TTC549 (cell line): ENCODE results near the gene TTLL11.

Experiments
- FAIRE-seq: peaks from 2 replicates; lab custom pipeline; 2012; peaks lifted over from hg19 to GRCh38; lab: Jason Lieb, UNC

TTLL11 gene

GRCh38 chr9:121783111-121783510 is 310.0 kb downstream of the TTLL11 start:
- FAIRE-seq, result no peak

- no peak for FAIRE-seq
These were observed 310.5 kb downstream of the TTLL11 start for GRCh38 chr9:121782514-121783110.

- no peak for FAIRE-seq
These were observed 311.2 kb downstream of the TTLL11 start for GRCh38 chr9:121781701-121782464.

- FAIRE-seq, result no peak
These were observed 312.0 kb downstream of the TTLL11 start for GRCh38 chr9:121781145-121781548.

GRCh38 chr9:121780177-121781040 is 312.7 kb downstream of the TTLL11 start:
- FAIRE-seq, result no peak

GRCh38 chr9:121779381-121780117 is 313.6 kb downstream of the TTLL11 start:
- no peak for FAIRE-seq

- FAIRE-seq, result no peak
These were observed 314.6 kb downstream of the TTLL11 start for GRCh38 chr9:121778252-121779225.

GRCh38 chr9:121776739-121777637 is 316.1 kb downstream of the TTLL11 start:
- no peak for FAIRE-seq

- no peak for FAIRE-seq
These were observed 316.9 kb downstream of the TTLL11 start for GRCh38 chr9:121776001-121776738.

GRCh38 chr9:121774715-121775613 is 318.1 kb downstream of the TTLL11 start:
- no peak for FAIRE-seq

GRCh38 chr9:121773954-121774714 is 319.0 kb downstream of the TTLL11 start:
- FAIRE-seq, result no peak

- no peak for FAIRE-seq
These were observed 319.7 kb downstream of the TTLL11 start for GRCh38 chr9:121773286-121773953.

- FAIRE-seq, result no peak
These were observed 320.4 kb downstream of the TTLL11 start for GRCh38 chr9:121772600-121773285.
